C4-2B (cell line): ENCODE measurements around the gene ARL8B.

ENCODE experiments used
- CTCF ChIP-seq: fragments of 450-650 bp; conservative IDR thresholded peaks from 2 replicates; pipeline ENCODE4 v1.5.1; 2017; ENCODE audit warnings: mild to moderate bottlenecking
- ZFX ChIP-seq: fragments of 450-650 bp; IDR thresholded peaks from 2 replicates; pipeline ENCODE4 v1.6.1; 2017

- TF ChIP-seq CTCF (no peak), ZFX (peak; percentile 95)
These were observed 65.9 kb downstream of the ARL8B start for GRCh38 chr3:5187920-5188418.
